ENCODE measurements around the gene AATK.

AATK gene

GRCh38 chr17:81142301-81143199, 23.5 kb downstream of the AATK start:
- peak; percentile 71 for DNase-seq

- DNase-seq, result no peak
Observed at GRCh38 chr17:81140695-81141094, 25.3 kb downstream of the AATK start.

- DNase-seq, result no peak
Observed at GRCh38 chr17:81140018-81140417, 26.0 kb downstream of the AATK start.

GRCh38 chr17:81139428-81139827, 26.6 kb downstream of the AATK start:
- DNase-seq, result no peak

- no peak for DNase-seq
Observed at GRCh38 chr17:81138500-81138899, 27.5 kb downstream of the AATK start.

- DNase-seq, result no peak
Observed at GRCh38 chr17:81138083-81138482, 27.9 kb downstream of the AATK start.

- DNase-seq, result no peak
Observed at GRCh38 chr17:81137248-81137647, 28.8 kb downstream of the AATK start.

- DNase-seq, result no peak
Observed at GRCh38 chr17:81136366-81136765, 29.7 kb downstream of the AATK start.

GRCh38 chr17:81135505-81136278, 30.3 kb downstream of the AATK start:
- DNase-seq, result peak; percentile 80

GRCh38 chr17:81134064-81134781, 31.8 kb downstream of the AATK start:
- no peak for DNase-seq

- DNase-seq, result no peak
Observed at GRCh38 chr17:81132770-81133723, 33.0 kb downstream of the AATK start.

- no peak for DNase-seq
Observed at GRCh38 chr17:81132197-81132540, 33.9 kb downstream of the AATK start.

- no peak for DNase-seq
Observed at GRCh38 chr17:81131486-81132196, 34.4 kb downstream of the AATK start.

- no peak for DNase-seq
Observed at GRCh38 chr17:81130385-81131361, 35.3 kb downstream of the AATK start.

- no peak for DNase-seq
Observed at GRCh38 chr17:81129711-81130367, 36.2 kb downstream of the AATK start.

GRCh38 chr17:81129289-81129688, 36.7 kb downstream of the AATK start:
- DNase-seq, result no peak

GRCh38 chr17:81128774-81129173, 37.2 kb downstream of the AATK start:
- DNase-seq, result no peak

- no peak for DNase-seq
Observed at GRCh38 chr17:81128338-81128737, 37.7 kb downstream of the AATK start.

- no peak for DNase-seq
Observed at GRCh38 chr17:81127526-81128177, 38.4 kb downstream of the AATK start.

Measured in NCI-H1092 (cell line).